Trophoblast cell (in vitro differentiated cells and primary cell): ENCODE measurements around the gene COL23A1.

ENCODE experiments used
- DNase-seq, 2 donors: peaks; one replicate each; pipeline ENCODE4 v3.0.0-alpha.2; 2016
- H2AFZ ChIP-seq: 2 replicates; pipeline ENCODE4 v1.6.1; 2013; ENCODE audit warnings: low read length, moderate library complexity, mild to moderate bottlenecking; ENCODE audit not compliant: insufficient read depth, poor library complexity
- H2AK5ac ChIP-seq: 2 replicates; pipeline ENCODE4 v1.6.1; 2013; ENCODE audit warnings: mild to moderate bottlenecking, low read length
- H2BK120ac ChIP-seq: 2 replicates; pipeline ENCODE4 v1.6.1; 2013; ENCODE audit warnings: low read length, mild to moderate bottlenecking, moderate library complexity; ENCODE audit not compliant: insufficient read depth, poor library complexity
- H2BK12ac ChIP-seq: 2 replicates; pipeline ENCODE4 v1.6.1; 2013; ENCODE audit warnings: mild to moderate bottlenecking, low read length, moderate library complexity
- H2BK5ac ChIP-seq: 2 replicates; pipeline ENCODE4 v1.6.1; 2013; ENCODE audit warnings: low read length, low read depth, moderate library complexity, mild to moderate bottlenecking; ENCODE audit not compliant: poor library complexity
- H3K14ac ChIP-seq: 2 replicates; pipeline ENCODE4 v1.6.1; 2013; ENCODE audit warnings: mild to moderate bottlenecking, low read length
- H3K18ac ChIP-seq: 2 replicates; pipeline ENCODE4 v1.6.1; 2013; ENCODE audit warnings: mild to moderate bottlenecking, low read length
- H3K23ac ChIP-seq: 2 replicates; pipeline ENCODE4 v1.6.1; 2013; ENCODE audit warnings: low read length
- H3K27ac ChIP-seq: 2 replicates; pipeline ENCODE4 v1.5.1; 2013; ENCODE audit warnings: low read depth, mild to moderate bottlenecking, inconsistent platforms, low read length, moderate library complexity
- H3K27me3 ChIP-seq: 2 replicates; pipeline ENCODE4 v1.6.1; 2013; ENCODE audit warnings: inconsistent platforms, mild to moderate bottlenecking, low read length, moderate library complexity; ENCODE audit not compliant: insufficient read depth
- H3K36me3 ChIP-seq, 2 experiments: 1 replicate in 1 of 2; 2 replicates in 1 of 2; pipeline ENCODE4 v1.6.1; 2013; ENCODE audit warnings: low read length in 2 of 2, mild to moderate bottlenecking in 2 of 2, moderate library complexity in 1 of 2; ENCODE audit not compliant: insufficient read depth in 2 of 2, control insufficient read depth in 1 of 2
- H3K4ac ChIP-seq: 2 replicates; pipeline ENCODE4 v1.6.1; 2013; ENCODE audit warnings: low read depth, mild to moderate bottlenecking, low read length, moderate library complexity
- H3K4me1 ChIP-seq, 2 experiments: 1 replicate in 1 of 2; 2 replicates in 1 of 2; pipeline ENCODE4 v1.6.1; 2013; ENCODE audit warnings: low read length in 2 of 2, mild to moderate bottlenecking in 2 of 2, moderate library complexity in 1 of 2; ENCODE audit not compliant: insufficient read depth in 2 of 2, control insufficient read depth in 1 of 2
- H3K4me2 ChIP-seq: 2 replicates; pipeline ENCODE4 v1.6.1; 2013; ENCODE audit warnings: inconsistent platforms, mild to moderate bottlenecking, low read length, moderate library complexity
- H3K4me3 ChIP-seq: 2 replicates; pipeline ENCODE4 v1.5.1; 2013; ENCODE audit warnings: mild to moderate bottlenecking, low read depth, low read length, inconsistent platforms
- H3K79me1 ChIP-seq: one replicate; pipeline ENCODE4 v1.6.1; 2013; ENCODE audit warnings: low read length
- H3K79me2 ChIP-seq: 2 replicates; pipeline ENCODE4 v1.6.1; 2013; ENCODE audit warnings: low read length, mild to moderate bottlenecking; ENCODE audit not compliant: control insufficient read depth, insufficient read depth, poor library complexity
- H3K9ac ChIP-seq: 2 replicates; pipeline ENCODE4 v1.6.1; 2013; ENCODE audit warnings: mild to moderate bottlenecking, low read length
- H3K9me3 ChIP-seq: 2 replicates; pipeline ENCODE4 v1.6.1; 2013; ENCODE audit warnings: low read depth, mild to moderate bottlenecking, control low read depth, inconsistent platforms, low read length; ENCODE audit not compliant: insufficient read depth
- H4K12ac ChIP-seq: 2 replicates; pipeline ENCODE4 v1.6.1; 2013; ENCODE audit warnings: low read depth, mild to moderate bottlenecking, low read length, moderate library complexity
- H4K8ac ChIP-seq: 2 replicates; pipeline ENCODE4 v1.6.1; 2013; ENCODE audit warnings: low read depth, mild to moderate bottlenecking, low read length, moderate library complexity
- H4K91ac ChIP-seq: one replicate; pipeline ENCODE4 v1.6.1; 2013; ENCODE audit warnings: low read depth, mild to moderate bottlenecking, low read length, moderate library complexity
- WGBS: extraction: QIAGEN DNeasy Blood & Tissue Kit; methylation state at CpG from one replicate; pipeline ENCODE4 v1.1.7; 2013; ENCODE audit warnings: missing lambda C conversion rate; ENCODE audit not compliant: insufficient read length, insufficient coverage; ENCODE audit errors: extremely low coverage; 5-methylcytosine and 5-hydroxymethylcytosine counted together

The COL23A1 gene

GRCh38 chr5:178286226-178287090 is 303.7 kb downstream of the COL23A1 start:
- no peaks in the 10 kb centered on the region for H3K9me3 ChIP-seq
- no peak overlapping the region for H3K18ac ChIP-seq
- no peak overlapping the region for H4K91ac ChIP-seq
- no peak overlapping the region for H2BK5ac ChIP-seq
- H3K9ac ChIP-seq = no peak overlapping the region
- no peaks in the 10 kb centered on the region for H3K4me1 ChIP-seq
- no peak overlapping the region for H3K4me2 ChIP-seq
- no peak overlapping the region for H2BK12ac ChIP-seq
- no peak overlapping the region for H2AK5ac ChIP-seq
- no peak overlapping the region for H4K8ac ChIP-seq
- no peaks in the 10 kb centered on the region for H3K79me1 ChIP-seq
- no peak overlapping the region for H3K23ac ChIP-seq
- no peak overlapping the region for H2BK120ac ChIP-seq
- H3K4me3 ChIP-seq = no peak overlapping the region
- H3K27me3 ChIP-seq = no peaks in the 10 kb centered on the region
- no peak overlapping the region for H3K27ac ChIP-seq
- no peak overlapping the region for H2AFZ ChIP-seq
- H3K79me2 ChIP-seq = no peaks in the 10 kb centered on the region
- DNase-seq = no peak
- no CpG with 5 or more reads among the region's 34 CpGs for WGBS
- H3K36me3 ChIP-seq = no peaks in the 10 kb centered on the region
- H3K4ac ChIP-seq = no peak overlapping the region
- H3K14ac ChIP-seq = no peak overlapping the region
- H4K12ac ChIP-seq = no peak overlapping the region

- H3K79me1 ChIP-seq = no peaks in the 10 kb centered on the region
- no peaks in the 10 kb centered on the region for H3K27me3 ChIP-seq
- no peak overlapping the region for H3K27ac ChIP-seq
- no peak overlapping the region for H2AFZ ChIP-seq
- H3K4me1 ChIP-seq = no peaks in the 10 kb centered on the region
- H3K4ac ChIP-seq = no peak overlapping the region
- WGBS = 100% methylated on average over 1 of the region's 19 CpGs
- H3K9me3 ChIP-seq = no peaks in the 10 kb centered on the region
- H3K18ac ChIP-seq = no peak overlapping the region
- DNase-seq = no peak
- no peak overlapping the region for H3K4me3 ChIP-seq
- no peak overlapping the region for H3K23ac ChIP-seq
- H4K12ac ChIP-seq = no peak overlapping the region
- H3K4me2 ChIP-seq = no peak overlapping the region
- H2BK120ac ChIP-seq = no peak overlapping the region
- no peak overlapping the region for H4K8ac ChIP-seq
- no peak overlapping the region for H3K14ac ChIP-seq
- H2AK5ac ChIP-seq = no peak overlapping the region
- no peak overlapping the region for H2BK5ac ChIP-seq
- H3K79me2 ChIP-seq = no peaks in the 10 kb centered on the region
- no peak overlapping the region for H3K9ac ChIP-seq
- H2BK12ac ChIP-seq = no peak overlapping the region
- H4K91ac ChIP-seq = no peak overlapping the region
- H3K36me3 ChIP-seq = no peaks in the 10 kb centered on the region
Measured at GRCh38 chr5:178285399-178286225, 304.6 kb downstream of the COL23A1 start.

GRCh38 chr5:178284996-178285395 is 305.2 kb downstream of the COL23A1 start:
- H3K9ac ChIP-seq = no peak overlapping the region
- H3K79me2 ChIP-seq = no peaks in the 10 kb centered on the region
- no peak overlapping the region for H4K91ac ChIP-seq
- no peak overlapping the region for H3K23ac ChIP-seq
- H3K4ac ChIP-seq = no peak overlapping the region
- H3K4me1 ChIP-seq = no peaks in the 10 kb centered on the region
- H3K36me3 ChIP-seq = no peaks in the 10 kb centered on the region
- H3K27me3 ChIP-seq = no peaks in the 10 kb centered on the region
- WGBS = no CpG with 5 or more reads among the region's 7 CpGs
- H2BK5ac ChIP-seq = no peak overlapping the region
- H2BK12ac ChIP-seq = no peak overlapping the region
- no peak overlapping the region for H4K8ac ChIP-seq
- H3K9me3 ChIP-seq = no peaks in the 10 kb centered on the region
- no peak overlapping the region for H3K14ac ChIP-seq
- H4K12ac ChIP-seq = no peak overlapping the region
- H2AFZ ChIP-seq = no peak overlapping the region
- no peaks in the 10 kb centered on the region for H3K79me1 ChIP-seq
- H3K27ac ChIP-seq = no peak overlapping the region
- no peak for DNase-seq
- no peak overlapping the region for H2BK120ac ChIP-seq
- H3K18ac ChIP-seq = no peak overlapping the region
- no peak overlapping the region for H3K4me3 ChIP-seq
- no peak overlapping the region for H2AK5ac ChIP-seq
- no peak overlapping the region for H3K4me2 ChIP-seq

GRCh38 chr5:178284093-178284675 is 306.0 kb downstream of the COL23A1 start:
- Histone ChIP-seq H3K9me3 (no peaks in the 10 kb centered on the region), H3K4me3 (no peak overlapping the region), H2BK5ac (no peak overlapping the region)

More at GRCh38 chr5:178284093-178284675, 306.0 kb downstream of the COL23A1 start:
- no peak overlapping the region for H3K18ac ChIP-seq
- DNase-seq = peak in 1 of 2 donors; percentile 29
- H4K12ac ChIP-seq = no peak overlapping the region
- H2AK5ac ChIP-seq = no peak overlapping the region
- no peak overlapping the region for H4K91ac ChIP-seq
- WGBS = no CpG with 5 or more reads among the region's 3 CpGs
- no peak overlapping the region for H3K23ac ChIP-seq
- no peak overlapping the region for H3K4ac ChIP-seq
- no peak overlapping the region for H3K4me2 ChIP-seq
- no peak overlapping the region for H4K8ac ChIP-seq
- no peaks in the 10 kb centered on the region for H3K36me3 ChIP-seq
- H3K27ac ChIP-seq = no peak overlapping the region
- H3K79me1 ChIP-seq = no peaks in the 10 kb centered on the region
- no peak overlapping the region for H3K9ac ChIP-seq
- H3K79me2 ChIP-seq = no peaks in the 10 kb centered on the region
- H3K4me1 ChIP-seq = no peaks in the 10 kb centered on the region
- no peak overlapping the region for H2BK120ac ChIP-seq
- H2BK12ac ChIP-seq = no peak overlapping the region
- no peaks in the 10 kb centered on the region for H3K27me3 ChIP-seq
- no peak overlapping the region for H3K14ac ChIP-seq
- no peak overlapping the region for H2AFZ ChIP-seq
